GM06990 (cell line): ENCODE data around the gene OR10A3.

Experiments
- DNase-seq: peaks from one replicate; pipeline ENCODE4 v3.0.0-alpha.2; 2011; ENCODE audit not compliant: insufficient read length; ENCODE audit errors: extremely low read depth
- H3K27me3 ChIP-seq: replicated peaks from 2 replicates; pipeline ENCODE4 v1.6.0; 2011; ENCODE audit warnings: low read length; ENCODE audit not compliant: control insufficient read depth, insufficient read depth
- H3K36me3 ChIP-seq: 2 replicates; pipeline ENCODE4 v1.5.1; 2011; ENCODE audit warnings: low read length; ENCODE audit not compliant: control insufficient read depth, insufficient read depth
- H3K4me3 ChIP-seq: replicated peaks from 2 replicates; pipeline ENCODE4 v1.5.1; 2011; ENCODE audit warnings: low read depth, mild to moderate bottlenecking, control low read depth, low read length
- CTCF ChIP-seq: IDR thresholded peaks from 2 replicates; pipeline ENCODE4 v1.5.1; 2011; ENCODE audit warnings: low read length, control low read depth, mild to moderate bottlenecking, inconsistent platforms; ENCODE audit not compliant: insufficient read depth, poor library complexity, severe bottlenecking

Gene OR10A3

GRCh38 chr11:7905549-7905948, 36.0 kb downstream of the OR10A3 start:
- H3K27me3 ChIP-seq = no peaks in the 10 kb centered on the region; the same call in 1 of the 2 replicates
- no peak for DNase-seq
- TF ChIP-seq CTCF = no peak
- no peaks in the 10 kb centered on the region for H3K36me3 ChIP-seq
- no peak overlapping the region for H3K4me3 ChIP-seq

DNA sequence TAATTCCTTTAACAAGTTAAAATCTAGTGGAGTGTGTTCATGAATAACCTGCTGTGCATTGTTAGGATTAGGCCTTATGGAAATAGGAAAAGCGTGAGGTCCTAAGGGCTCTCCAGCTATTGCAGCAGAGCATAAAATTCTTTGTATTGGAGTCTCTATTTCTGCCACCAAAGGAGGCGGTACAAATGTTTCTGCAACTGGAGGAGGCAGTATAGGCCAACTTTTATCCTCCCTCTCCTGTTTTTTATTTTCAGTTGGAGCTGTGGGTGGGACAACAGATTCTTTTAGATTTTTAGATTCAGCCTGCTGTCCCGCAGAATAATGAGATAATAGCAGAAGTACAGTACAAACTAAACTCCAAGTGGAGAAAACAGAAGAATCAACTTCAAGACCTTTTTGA, 36.6 kb downstream of the OR10A3 start:
- no peaks in the 10 kb centered on the region for H3K36me3 ChIP-seq
- no peak for DNase-seq
- H3K4me3 ChIP-seq = no peak overlapping the region
- H3K27me3 ChIP-seq = no peaks in the 10 kb centered on the region
- TF ChIP-seq CTCF = no peak

DNA sequence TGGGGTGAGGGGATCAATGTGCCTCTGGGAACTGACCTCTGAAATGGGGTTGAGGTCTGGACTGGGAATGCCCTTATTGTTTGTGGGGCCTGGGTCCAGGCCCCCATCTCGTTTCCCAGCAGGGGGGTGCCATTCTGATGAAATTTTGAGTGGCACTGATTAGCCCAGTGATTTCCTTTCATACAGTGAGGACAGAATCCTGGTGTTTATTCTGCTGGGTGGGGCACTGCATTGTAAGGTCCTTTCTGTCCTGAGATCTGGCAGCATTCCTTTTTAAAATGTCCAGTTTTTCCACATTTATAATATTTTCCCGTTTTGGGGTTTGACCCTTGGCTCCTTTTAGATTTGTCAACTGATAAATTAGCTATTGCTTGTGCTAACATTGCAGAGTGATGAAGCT, 37.6 kb downstream of the OR10A3 start:
- no peak overlapping the region for H3K4me3 ChIP-seq
- DNase-seq = no peak

DNA sequence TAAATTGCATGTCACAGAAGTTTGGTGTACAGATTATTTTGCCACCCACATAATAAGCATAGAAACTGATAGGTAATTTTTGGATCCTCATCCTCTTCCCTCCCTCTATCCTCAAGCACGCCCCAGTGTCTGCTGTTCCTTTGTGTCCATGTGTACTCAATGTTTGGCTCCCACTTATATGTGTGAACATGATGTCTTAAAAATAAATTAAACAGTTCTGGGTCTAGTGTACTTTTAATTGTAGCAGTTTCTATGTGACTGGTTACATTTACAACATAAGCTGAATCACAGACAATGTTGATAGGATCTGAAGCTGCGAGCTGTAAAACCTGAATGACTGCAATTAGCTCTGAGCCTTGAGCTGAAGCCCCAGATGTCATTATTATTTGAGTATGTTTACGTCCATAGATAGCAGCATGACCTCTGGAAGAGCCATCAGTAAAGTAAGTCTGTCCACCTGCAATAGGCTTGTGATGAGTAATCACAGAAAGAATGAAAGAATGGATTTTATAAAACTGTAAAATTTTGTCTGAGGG, 40.1 kb downstream of the OR10A3 start:
- Histone ChIP-seq H3K27me3 (no peaks in the 10 kb centered on the region), H3K4me3 (no peak overlapping the region), H3K36me3 (no peaks in the 10 kb centered on the region)
- TF ChIP-seq CTCF = no peak
- DNase-seq = no peak

More for the DNA sequence above, 37.6 kb downstream of the OR10A3 start:
- no peak for TF ChIP-seq CTCF
- Histone ChIP-seq H3K36me3 (no peaks in the 10 kb centered on the region), H3K27me3 (no peaks in the 10 kb centered on the region)

DNA sequence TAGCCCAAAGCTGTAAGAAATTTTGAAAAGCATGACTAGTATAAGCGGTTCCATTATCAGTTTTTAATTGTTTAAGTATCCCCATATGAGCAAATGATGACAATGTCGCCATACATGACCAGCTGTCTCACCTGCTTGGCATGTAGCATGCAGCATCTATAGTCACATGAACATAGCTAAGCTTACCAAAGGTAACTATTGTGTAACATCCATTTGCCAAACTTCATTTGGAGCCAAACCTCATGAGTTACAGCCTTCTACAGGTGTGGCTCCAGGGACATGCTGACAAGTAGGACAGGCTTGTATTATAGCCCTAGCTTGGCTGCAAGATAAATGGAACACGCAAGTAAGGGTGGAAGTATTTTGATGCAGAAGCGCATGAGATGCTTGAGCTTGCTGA, 40.8 kb downstream of the OR10A3 start:
- no peak overlapping the region for H3K4me3 ChIP-seq
- H3K27me3 ChIP-seq = no peaks in the 10 kb centered on the region
- DNase-seq = no peak
- TF ChIP-seq CTCF = no peak
- H3K36me3 ChIP-seq = no peaks in the 10 kb centered on the region

DNA sequence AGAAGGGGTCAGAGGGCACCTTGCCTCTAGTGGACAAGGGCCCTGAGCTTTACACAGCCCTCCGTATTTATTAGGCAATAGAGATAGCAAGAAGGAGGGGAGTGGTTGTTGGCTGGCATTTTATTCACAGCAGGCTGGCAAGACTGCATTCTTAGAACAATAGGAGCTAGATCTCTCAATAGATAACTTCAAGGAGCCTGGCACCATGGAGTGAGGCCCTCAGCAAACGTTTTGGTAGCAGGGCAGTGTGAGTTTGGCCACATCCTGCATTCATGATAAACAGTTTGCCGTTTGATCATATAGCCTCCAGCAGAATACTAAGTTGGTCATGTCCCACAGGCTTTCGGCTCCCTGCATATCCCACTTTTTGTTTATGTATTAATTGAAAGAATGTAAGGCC, 42.1 kb downstream of the OR10A3 start:
- DNase-seq = no peak
- no peak for TF ChIP-seq CTCF

More for the DNA sequence above, 42.1 kb downstream of the OR10A3 start:
- Histone ChIP-seq H3K27me3 (no peaks in the 10 kb centered on the region), H3K36me3 (no peaks in the 10 kb centered on the region), H3K4me3 (no peak overlapping the region)
